SK-N-MC (cell line): Measurements from ENCODE around the gene ACKR4.

Source experiments
- EZH2 ChIP-seq: fragments of 200-600 bp; sonication (generic); IDR thresholded peaks from one replicate; pipeline ENCODE4 v1.6.1; 2017; ENCODE audit warnings: antibody characterized with exemption
- FOXP2 ChIP-seq: optimal IDR thresholded peaks from 2 replicates; pipeline ENCODE3; 2011; ENCODE audit warnings: mild to moderate bottlenecking, moderate library complexity; ENCODE audit not compliant: insufficient read depth; ENCODE audit errors: extremely low read length, control extremely low read depth
- POLR2AphosphoS5 ChIP-seq: IDR thresholded peaks from 2 replicates; pipeline ENCODE4 v1.6.1; 2012; ENCODE audit warnings: mild to moderate bottlenecking, low read depth, low read length, borderline replicate concordance

- TF ChIP-seq FOXP2 (no peak), POLR2AphosphoS5 (no peak), EZH2 (no peak)
These were observed 45.4 kb downstream of the ACKR4 start for GRCh38 chr3:132642539-132642847.
